Naive B cell (primary cell): ENCODE measurements around the gene ZFYVE19. TPM values are rescaled to one million over a fixed set of nuclear protein-coding genes. Genes with fewer than 3 reads are reported as not detected.

Experiments used
- ATAC-seq, 2 donors: fragments of 150-1000 bp; cut with Tn5 transposase; 2 replicates each; pipeline ENCODE4 v1.10.0; 2021; ENCODE audit warnings: low read depth in 2 of 2, mild to moderate bottlenecking in 2 of 2, moderate library complexity in 2 of 2
- DNase-seq: peaks from one replicate; pipeline ENCODE4 v3.0.0; 2022
- H3K27ac Mint-ChIP-seq, 6 donors: one replicate each; pipeline ENCODE4 v1.8.0; 2020 to 2022; ENCODE audit warnings: mild to moderate bottlenecking in 6 of 6, mixed read lengths in 6 of 6, moderate library complexity in 5 of 6, inconsistent platforms in 2 of 6
- H3K27me3 Mint-ChIP-seq, 3 donors: one replicate each; pipeline ENCODE4 v1.8.0; 2021 to 2022; ENCODE audit warnings: mixed read lengths in 3 of 3, mild to moderate bottlenecking in 1 of 3
- H3K36me3 Mint-ChIP-seq, 2 donors: one replicate each; pipeline ENCODE4 v1.8.0; 2020 to 2022; ENCODE audit warnings: mixed read lengths in 2 of 2, inconsistent platforms in 1 of 2, mild to moderate bottlenecking in 1 of 2
- H3K4me1 Mint-ChIP-seq, 3 donors: one replicate each; pipeline ENCODE4 v1.8.0; 2020 to 2022; ENCODE audit warnings: mixed read lengths in 3 of 3, inconsistent platforms in 1 of 3, mild to moderate bottlenecking in 1 of 3, moderate library complexity in 1 of 3
- H3K4me3 Mint-ChIP-seq, 8 donors: one replicate each; pipeline ENCODE4 v1.8.0; 2020 to 2022; ENCODE audit warnings: mild to moderate bottlenecking in 8 of 8, mixed read lengths in 8 of 8, moderate library complexity in 8 of 8, inconsistent platforms in 2 of 8
- H3K9me3 Mint-ChIP-seq, 7 donors: one replicate each; pipeline ENCODE4 v1.8.0; 2020 to 2022; ENCODE audit warnings: mixed read lengths in 7 of 7, mild to moderate bottlenecking in 5 of 7, inconsistent platforms in 2 of 7, moderate library complexity in 1 of 7
- polyA plus RNA-seq, 6 donors: library from polyadenylated mRNA; unstranded; fragments of 300-500 nt; fragmentation: Illumina TruSeq; gene quantifications; one replicate each; pipeline ENCODE4 v1.2.3, GENCODE V29; 2021; ENCODE audit warnings: low read depth in 6 of 6

The ZFYVE19 gene
- polyA plus RNA-seq, 6 donors from 2014 or later: 9.5 to 27.7 (median 12.9) TPM

DNA sequence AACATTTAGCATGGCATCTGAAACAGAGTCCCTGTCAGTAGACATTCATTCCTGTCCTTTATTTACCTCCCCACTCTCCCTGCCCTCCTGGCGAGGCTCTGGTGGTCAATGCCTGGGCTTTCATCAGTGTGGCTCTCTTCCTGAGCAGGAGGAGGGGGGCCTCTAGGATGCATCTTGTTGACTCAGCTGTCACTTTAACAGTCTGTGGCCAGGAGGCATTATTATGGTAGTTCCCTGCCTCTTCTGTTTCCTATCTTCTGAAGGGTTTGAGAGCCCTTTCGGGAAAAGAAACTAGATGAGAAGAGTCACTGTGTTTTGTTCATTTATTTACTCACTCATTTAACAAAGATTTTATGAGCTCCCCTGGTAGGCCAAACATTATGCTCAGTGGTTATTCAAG, 24.0 kb downstream of the ZFYVE19 start:
- no peak for ATAC-seq
- no peak overlapping the region for H3K4me3 Mint-ChIP-seq
- peaks cover 0 to 1% (median 0%) of the 10 kb centered on the region in 7 donors for H3K9me3 Mint-ChIP-seq
- peaks cover 0 to 8% of the 10 kb centered on the region in 2 donors for H3K36me3 Mint-ChIP-seq
- peaks cover 0 to 4% (median 0%) of the 10 kb centered on the region in 3 donors for H3K27me3 Mint-ChIP-seq
- H3K27ac Mint-ChIP-seq: no peak overlapping the region
- DNase-seq: no peak
- no peaks in the 10 kb centered on the region for H3K4me1 Mint-ChIP-seq

DNA sequence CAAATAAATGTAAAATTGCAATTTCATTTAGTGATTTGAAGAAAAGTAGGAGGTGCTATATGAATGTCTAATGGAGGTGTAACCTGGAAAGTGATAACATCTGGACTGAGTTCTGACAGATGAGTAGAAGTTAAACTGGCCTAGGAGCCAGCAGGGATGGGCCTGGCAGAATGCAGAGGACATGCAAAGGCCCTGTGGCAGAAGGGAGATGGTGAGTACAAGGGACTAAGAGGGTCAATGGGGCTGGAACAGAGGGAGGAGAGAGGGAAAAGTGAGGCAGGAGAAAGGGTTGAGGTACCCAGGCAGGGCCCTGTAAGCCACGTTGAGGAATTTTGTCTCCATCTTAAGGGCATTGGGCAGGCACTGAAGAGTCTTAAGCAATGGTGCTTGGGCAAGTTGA, 25.0 kb downstream of the ZFYVE19 start:
- H3K36me3 Mint-ChIP-seq: peaks cover 0 to 8% of the 10 kb centered on the region in 2 donors
- H3K27me3 Mint-ChIP-seq: peaks cover 0 to 4% (median 0%) of the 10 kb centered on the region in 3 donors
- no peaks in the 10 kb centered on the region for H3K4me1 Mint-ChIP-seq
- H3K4me3 Mint-ChIP-seq: no peak overlapping the region
- no peak for ATAC-seq
- no peak for DNase-seq
- H3K27ac Mint-ChIP-seq: peak overlapping the region in 1 of 6 donors; percentile 87
- peaks cover 0 to 1% (median 0%) of the 10 kb centered on the region in 7 donors for H3K9me3 Mint-ChIP-seq

DNA sequence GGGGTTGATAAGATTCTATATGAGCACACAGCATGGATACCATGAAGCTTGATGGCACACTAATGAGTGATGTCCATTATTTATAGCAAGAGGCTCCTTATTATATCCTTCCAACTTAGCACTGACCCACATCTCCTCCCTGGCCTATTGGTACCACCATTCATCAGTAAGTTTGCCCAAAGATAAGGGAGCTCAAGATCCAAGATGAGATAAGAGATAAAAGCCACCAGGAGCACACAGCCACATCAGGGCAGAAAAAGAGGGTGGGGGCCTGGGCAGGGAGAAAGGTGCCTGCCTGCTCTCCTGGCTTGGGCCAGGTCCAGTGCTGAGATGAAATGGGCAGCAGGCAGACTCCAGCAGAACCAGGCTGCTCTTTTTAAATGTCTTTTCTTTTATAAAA, 26.0 kb downstream of the ZFYVE19 start:
- ATAC-seq (no peak), DNase-seq (no peak)
- H3K4me1 Mint-ChIP-seq: no peaks in the 10 kb centered on the region
- H3K9me3 Mint-ChIP-seq: no peaks in the 10 kb centered on the region
- H3K27ac Mint-ChIP-seq: no peak overlapping the region
- H3K36me3 Mint-ChIP-seq: peaks cover 0 to 8% of the 10 kb centered on the region in 2 donors
- peaks cover 0 to 4% (median 0%) of the 10 kb centered on the region in 3 donors for H3K27me3 Mint-ChIP-seq
- H3K4me3 Mint-ChIP-seq: no peak overlapping the region

DNA sequence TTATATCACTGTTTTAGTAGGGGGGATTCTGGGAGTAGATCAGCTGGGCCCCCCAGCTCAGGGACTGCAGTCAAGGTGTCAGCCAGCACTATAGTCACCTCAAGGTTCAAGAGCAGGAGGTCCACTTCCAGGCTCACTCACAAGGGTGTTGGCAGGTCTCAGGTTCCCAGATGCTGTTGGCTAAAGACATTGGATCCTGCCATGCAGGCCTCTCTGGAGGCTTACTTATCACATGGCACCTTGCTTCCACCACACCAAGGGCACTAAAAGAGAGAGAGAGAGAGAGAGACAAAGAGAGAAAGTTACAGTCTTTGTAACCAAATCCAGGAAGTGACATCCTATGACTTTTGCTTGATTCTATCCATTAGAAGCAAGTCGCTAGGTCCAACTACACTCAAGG, 29.1 kb downstream of the ZFYVE19 start:
- no peak for DNase-seq
- no peaks in the 10 kb centered on the region for H3K9me3 Mint-ChIP-seq
- H3K27me3 Mint-ChIP-seq: no peaks in the 10 kb centered on the region
- no peak overlapping the region for H3K4me3 Mint-ChIP-seq
- no peaks in the 10 kb centered on the region for H3K4me1 Mint-ChIP-seq
- H3K27ac Mint-ChIP-seq: peak overlapping the region in 1 of 6 donors; percentile 63
- peaks cover 0 to 8% of the 10 kb centered on the region in 2 donors for H3K36me3 Mint-ChIP-seq
- ATAC-seq: no peak

DNA sequence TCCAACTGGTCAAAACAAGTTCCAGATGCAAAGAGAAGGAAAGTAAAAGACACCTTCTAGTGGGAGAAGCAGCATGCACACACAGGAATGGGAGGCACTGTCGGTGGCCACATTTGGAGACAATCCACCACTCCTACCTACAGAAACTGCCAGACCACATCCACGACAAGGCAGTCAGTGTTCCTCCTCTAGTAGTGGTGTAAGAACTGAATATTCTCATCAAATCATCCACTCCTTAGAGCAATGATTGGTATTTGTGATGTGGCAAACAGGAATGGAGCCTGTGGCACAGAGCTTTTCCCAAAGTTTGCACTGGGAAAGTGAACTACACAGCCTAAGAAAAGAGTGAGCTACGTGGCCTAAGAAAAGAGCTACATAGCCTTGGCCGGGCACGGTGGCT, 31.9 kb downstream of the ZFYVE19 start:
- H3K27me3 Mint-ChIP-seq: no peaks in the 10 kb centered on the region
- peak overlapping the region in 1 of 8 donors; percentile 34 for H3K4me3 Mint-ChIP-seq
- no peaks in the 10 kb centered on the region for H3K36me3 Mint-ChIP-seq
- no peak overlapping the region for H3K27ac Mint-ChIP-seq
- no peak for ATAC-seq
- H3K4me1 Mint-ChIP-seq: peaks cover 3 to 6% (median 4%) of the 10 kb centered on the region in 3 donors
- DNase-seq: no peak
- H3K9me3 Mint-ChIP-seq: no peaks in the 10 kb centered on the region

DNA sequence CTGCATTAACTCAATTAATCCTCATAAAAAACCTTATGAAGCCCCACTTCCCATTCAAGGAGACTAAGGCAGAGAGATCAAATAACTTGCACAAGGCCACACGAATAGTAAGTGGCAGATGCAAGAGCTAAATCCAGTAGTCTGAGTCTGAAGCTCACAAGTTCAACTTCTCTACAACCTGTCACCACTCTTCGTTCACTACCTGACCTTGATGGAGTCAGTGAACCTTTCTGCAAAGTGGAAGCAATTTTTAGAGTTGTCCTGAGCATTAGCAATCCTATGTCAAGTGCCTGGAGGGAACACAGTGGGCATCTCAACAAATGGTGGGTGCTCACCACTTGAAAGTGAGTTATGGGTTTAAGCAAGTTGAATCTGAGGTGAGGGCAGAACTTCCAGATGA, 34.9 kb downstream of the ZFYVE19 start:
- no peaks in the 10 kb centered on the region for H3K9me3 Mint-ChIP-seq
- ATAC-seq: no peak
- no peaks in the 10 kb centered on the region for H3K27me3 Mint-ChIP-seq
- H3K27ac Mint-ChIP-seq: no peak overlapping the region
- peaks cover 16 to 27% (median 24%) of the 10 kb centered on the region in 3 donors for H3K4me1 Mint-ChIP-seq
- H3K4me3 Mint-ChIP-seq: peak overlapping the region in 3 of 8 donors; percentile 15 to 89 (median 20)
- DNase-seq: no peak
- no peaks in the 10 kb centered on the region for H3K36me3 Mint-ChIP-seq

DNA sequence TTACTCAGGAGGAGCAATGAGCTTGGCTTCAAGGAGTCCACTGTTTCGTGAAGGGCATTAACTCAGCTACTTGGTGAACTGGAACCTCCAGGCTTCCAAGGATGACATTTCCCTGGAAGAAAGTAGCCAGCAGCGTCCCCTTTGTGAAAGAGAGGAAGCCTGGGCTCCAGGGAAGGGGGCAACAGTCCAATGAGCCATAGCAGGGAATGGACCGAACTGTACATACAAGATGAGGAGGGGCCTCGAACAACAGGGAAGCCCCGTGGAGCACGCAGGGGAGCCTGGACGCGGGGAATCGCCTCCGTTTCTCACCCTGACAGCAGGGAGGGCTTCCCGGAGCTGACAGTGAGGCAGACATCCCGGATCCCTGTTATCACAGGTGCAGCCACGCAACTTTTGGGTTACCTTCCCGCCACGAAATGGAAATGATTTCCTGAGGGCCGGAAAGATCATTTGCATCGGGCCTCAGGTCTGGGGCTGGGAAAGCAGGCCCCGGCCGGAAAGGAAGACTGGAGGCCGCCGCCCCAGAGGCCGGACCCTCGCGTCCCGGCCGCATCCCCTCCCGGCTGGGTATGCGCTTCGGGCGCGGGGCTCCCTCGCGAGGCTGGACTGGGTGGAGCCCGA, 36.5 kb downstream of the ZFYVE19 start:
- Mint-ChIP-seq H3K27me3 (no peaks in the 10 kb centered on the region), H3K36me3 (no peaks in the 10 kb centered on the region), H3K4me1 (peaks cover 27 to 43% (median 39%) of the 10 kb centered on the region in 3 donors), H3K9me3 (no peaks in the 10 kb centered on the region), H3K4me3 (peak overlapping the region; percentile 80 to 92 (median 88)), H3K27ac (peak overlapping the region in 2 of 6 donors; percentile 10 to 49)
- no peak for ATAC-seq
- no peak for DNase-seq

DNA sequence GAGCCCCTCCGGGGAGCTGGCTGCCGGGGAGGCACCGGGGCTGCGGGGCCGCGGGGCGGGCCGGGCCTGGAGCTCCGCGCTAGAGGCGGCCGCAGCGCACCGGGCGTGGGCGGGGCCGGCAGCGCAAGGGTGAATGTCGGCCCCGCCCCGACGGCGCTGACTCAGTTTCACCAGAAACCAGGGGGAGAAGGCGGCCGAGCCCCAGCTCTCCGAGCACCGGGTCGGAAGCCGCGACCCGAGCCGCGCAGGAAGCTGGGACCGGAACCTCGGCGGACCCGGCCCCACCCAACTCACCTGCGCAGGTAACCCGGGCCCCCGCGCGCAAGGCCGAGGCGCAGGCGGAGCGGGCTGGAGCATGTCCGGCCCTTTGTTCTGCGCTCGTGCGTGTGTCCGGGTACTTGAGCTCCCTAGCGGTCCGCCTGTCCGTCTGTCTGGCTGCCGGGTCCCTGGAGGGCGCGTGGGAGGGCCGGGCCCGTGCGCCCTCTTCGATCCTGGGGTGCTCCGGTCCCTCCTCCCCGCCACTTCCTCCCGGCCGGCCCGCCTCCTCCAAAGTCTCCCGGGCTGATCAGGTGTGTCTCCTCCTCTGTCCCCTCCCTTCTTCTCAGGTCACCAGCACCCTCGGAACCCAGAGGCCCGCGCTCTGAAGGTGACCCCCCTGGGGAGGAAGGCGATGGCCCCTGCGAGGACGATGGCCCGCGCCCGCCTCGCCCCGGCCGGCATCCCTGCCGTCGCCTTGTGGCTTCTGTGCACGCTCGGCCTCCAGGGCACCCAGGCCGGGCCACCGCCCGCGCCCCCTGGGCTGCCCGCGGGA, 37.2 kb downstream of the ZFYVE19 start, which contains the start of gene SPINT1:
SPINT1 (plus strand) TSS at position 164 of the 811 bp plus-strand sequence; CDS start at position 671, 507 bp downstream.
- ATAC-seq: peak; percentile 50 to 52

DNA sequence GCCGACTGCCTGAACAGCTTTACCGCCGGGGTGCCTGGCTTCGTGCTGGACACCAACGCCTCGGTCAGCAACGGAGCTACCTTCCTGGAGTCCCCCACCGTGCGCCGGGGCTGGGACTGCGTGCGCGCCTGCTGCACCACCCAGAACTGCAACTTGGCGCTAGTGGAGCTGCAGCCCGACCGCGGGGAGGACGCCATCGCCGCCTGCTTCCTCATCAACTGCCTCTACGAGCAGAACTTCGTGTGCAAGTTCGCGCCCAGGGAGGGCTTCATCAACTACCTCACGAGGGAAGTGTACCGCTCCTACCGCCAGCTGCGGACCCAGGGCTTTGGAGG, 37.8 kb downstream of the ZFYVE19 start:
- peak; percentile 62 to 68 for ATAC-seq
- H3K4me1 Mint-ChIP-seq: peaks cover 27 to 43% (median 39%) of the 10 kb centered on the region in 3 donors

More for the DNA sequence above, 37.2 kb downstream of the ZFYVE19 start, which contains the start of gene SPINT1:
- Mint-ChIP-seq H3K27me3 (no peaks in the 10 kb centered on the region), H3K36me3 (no peaks in the 10 kb centered on the region), H3K4me1 (peaks cover 27 to 43% (median 39%) of the 10 kb centered on the region in 3 donors), H3K4me3 (peak within 1 kb of the TSS; percentile 87 to 94 (median 92)), H3K9me3 (no peaks in the 10 kb centered on the region), H3K27ac (peak within 1 kb of the TSS in 5 of 6 donors; percentile 10 to 84 (median 69))
- peak; percentile 26 for DNase-seq

DNA sequence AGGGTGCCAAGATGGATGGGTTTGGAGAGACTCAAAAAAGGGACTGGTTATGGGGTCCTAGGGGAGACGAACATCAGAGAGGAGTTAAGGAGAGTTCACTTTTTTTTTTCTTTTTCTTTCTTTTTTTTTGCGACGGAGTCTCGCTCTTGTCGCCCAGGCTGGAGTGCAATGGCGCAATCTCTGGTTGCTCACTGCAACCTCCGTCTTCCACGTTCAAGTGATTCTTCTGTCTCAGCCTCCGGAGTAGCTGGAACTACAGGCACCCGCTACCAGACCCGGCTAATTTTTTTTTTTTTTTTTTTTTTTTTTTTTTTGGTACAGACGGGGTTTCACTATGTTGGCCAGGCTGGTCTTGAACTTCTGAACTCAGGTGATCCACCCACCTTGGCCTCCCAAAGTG, 38.1 kb downstream of the ZFYVE19 start:
- Mint-ChIP-seq H3K4me1 (peaks cover 27 to 43% (median 39%) of the 10 kb centered on the region in 3 donors), H3K36me3 (no peaks in the 10 kb centered on the region), H3K4me3 (peak overlapping the region; percentile 84 to 94 (median 92)), H3K27me3 (no peaks in the 10 kb centered on the region), H3K9me3 (no peaks in the 10 kb centered on the region), H3K27ac (peak overlapping the region in 3 of 6 donors; percentile 68 to 84 (median 72))
- ATAC-seq (no peak), DNase-seq (no peak)

More for the DNA sequence above, 37.8 kb downstream of the ZFYVE19 start:
- H3K27ac Mint-ChIP-seq: peak overlapping the region in 3 of 6 donors; percentile 68 to 84 (median 72)
- DNase-seq: peak; percentile 47
- no peaks in the 10 kb centered on the region for H3K36me3 Mint-ChIP-seq
- peak overlapping the region; percentile 84 to 94 (median 92) for H3K4me3 Mint-ChIP-seq
- H3K27me3 Mint-ChIP-seq: no peaks in the 10 kb centered on the region
- no peaks in the 10 kb centered on the region for H3K9me3 Mint-ChIP-seq

DNA sequence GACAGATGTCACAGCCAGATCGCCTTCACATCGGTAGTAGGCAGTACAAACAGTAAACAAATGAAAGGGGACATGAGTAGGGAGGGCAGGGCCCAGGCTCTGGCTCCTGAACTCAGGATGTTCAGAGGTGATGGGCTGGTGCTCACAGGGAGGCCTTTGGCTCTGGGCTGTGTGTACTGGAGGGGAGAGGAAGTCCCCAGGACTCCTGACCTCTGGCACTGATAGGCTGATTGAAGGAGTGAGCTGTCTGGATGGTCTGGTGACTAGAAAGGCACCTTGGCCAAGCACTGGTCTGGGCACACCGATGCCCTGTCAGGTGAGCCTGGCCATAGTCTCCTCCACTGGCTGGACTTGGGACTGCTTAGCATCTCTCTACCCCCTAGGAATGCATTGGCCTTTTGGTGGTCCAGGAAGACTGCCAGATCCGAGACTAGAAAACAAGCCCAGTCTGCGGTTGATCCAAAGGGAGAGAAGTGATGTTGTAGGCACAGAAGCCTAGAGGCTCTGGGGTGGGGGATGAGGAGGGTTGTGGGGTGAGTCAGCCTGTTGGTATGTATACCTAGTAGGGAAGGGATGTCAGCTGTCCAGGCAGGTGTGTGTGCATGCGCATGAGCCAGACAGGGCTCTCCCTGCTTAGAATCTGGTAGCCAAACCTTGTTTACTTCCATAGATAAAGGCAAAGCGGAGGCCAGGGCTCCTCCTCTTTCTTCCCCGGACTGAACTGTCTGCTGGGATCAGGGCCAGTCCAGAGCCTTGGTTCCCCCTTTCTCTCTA, 38.8 kb downstream of the ZFYVE19 start:
- Mint-ChIP-seq H3K36me3 (no peaks in the 10 kb centered on the region), H3K4me1 (peaks cover 27 to 43% (median 39%) of the 10 kb centered on the region in 3 donors), H3K27ac (peak overlapping the region in 5 of 6 donors; percentile 6 to 86 (median 57)), H3K27me3 (no peaks in the 10 kb centered on the region), H3K4me3 (peak overlapping the region; percentile 23 to 93 (median 80)), H3K9me3 (no peaks in the 10 kb centered on the region)
- DNase-seq: no peak
- ATAC-seq: no peak

DNA sequence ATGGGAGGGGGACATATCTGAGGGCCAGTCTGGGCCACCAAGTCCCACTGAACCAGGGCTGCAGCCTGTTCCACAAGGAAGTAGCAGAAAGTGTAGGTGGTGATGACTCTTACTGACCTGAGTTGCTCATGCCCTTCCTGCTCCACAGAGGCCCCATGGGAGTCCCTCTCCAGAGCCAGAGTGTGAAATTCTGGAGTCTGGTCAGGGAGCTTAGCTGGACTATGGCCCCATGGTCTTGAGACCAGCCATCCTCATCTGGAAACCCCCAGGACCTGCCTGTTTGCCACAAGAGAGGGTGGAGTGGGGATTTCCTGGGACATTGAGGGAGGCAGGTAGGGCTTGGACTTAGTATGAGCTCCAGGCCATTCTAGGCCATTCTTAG, 39.9 kb downstream of the ZFYVE19 start:
- no peaks in the 10 kb centered on the region for H3K9me3 Mint-ChIP-seq
- no peaks in the 10 kb centered on the region for H3K27me3 Mint-ChIP-seq
- ATAC-seq: no peak
- H3K4me1 Mint-ChIP-seq: peaks cover 31 to 43% (median 39%) of the 10 kb centered on the region in 3 donors
- DNase-seq: no peak
- peak overlapping the region in 6 of 8 donors; percentile 2 to 91 (median 56) for H3K4me3 Mint-ChIP-seq
- H3K36me3 Mint-ChIP-seq: peaks cover 0 to 7% of the 10 kb centered on the region in 2 donors
- peak overlapping the region; percentile 6 to 92 (median 88) for H3K27ac Mint-ChIP-seq
